H1 (cell line): ENCODE results near the gene PBX2.

Source experiments
- CTCF ChIP-seq, 3 experiments: IDR thresholded peaks; 1 replicate in 2 of 3; 2 replicates in 1 of 3; pipeline versions ENCODE4 v1.5.1 to v1.6.1; 2011; ENCODE audit warnings: low read length in 3 of 3, mild to moderate bottlenecking in 3 of 3, inconsistent platforms in 2 of 3, low read depth in 1 of 3, moderate library complexity in 1 of 3; ENCODE audit not compliant: insufficient read depth in 1 of 3; ENCODE audit errors: control extremely low read depth in 1 of 3
- SP2 ChIP-seq: IDR thresholded peaks from 2 replicates; pipeline ENCODE4 v1.6.1; 2012; ENCODE audit warnings: mild to moderate bottlenecking, low read length, inconsistent platforms
- USF2 ChIP-seq: IDR thresholded peaks from 2 replicates; pipeline ENCODE4 v1.6.1; 2011; ENCODE audit warnings: low read length, improper control_type of control experiment

- TF ChIP-seq SP2 (no peak), CTCF (IDR thresholded peaks at IDR 0.05; ENCODE audit: control extremely low read depth in 1 of 3, insufficient read depth in 1 of 3, low read depth in 1 of 3, low read length in 3 of 3) (no peak), USF2 (no peak)
Observed at GRCh38 chr6:32192608-32193039, 2.6 kb upstream of the PBX2 start, which contains the start of gene GPSM3.
